ENCODE data around the gene AEN. TPM values are rescaled to one million over a fixed set of nuclear protein-coding genes. Genes with fewer than 3 reads are reported as not detected.

The AEN gene
- total RNA-seq, 1 donor from 2014 or later: 34.6 TPM

- TF ChIP-seq CTCF (IDR thresholded peaks at IDR 0.05): no peak
- Histone ChIP-seq H3K4me3 (no peak overlapping the region), H3K27ac (no peak overlapping the region), H3K9me3 (no peaks in the 10 kb centered on the region), H3K27me3 (peaks cover 31% of the 10 kb centered on the region), H3K36me3 (no peaks in the 10 kb centered on the region), H3K4me1 (no peaks in the 10 kb centered on the region)
- ATAC-seq (no peak), DNase-seq (no peak)
- intact Hi-C loops (cut with DNase I): no loop called here
Observed at GRCh38 chr15:88609344-88610090, 11.6 kb upstream of the AEN start.

- Histone ChIP-seq H3K9me3 (no peaks in the 10 kb centered on the region), H3K27ac (no peak overlapping the region), H3K4me3 (no peak overlapping the region), H3K27me3 (peaks cover 18% of the 10 kb centered on the region), H3K4me1 (no peaks in the 10 kb centered on the region), H3K36me3 (no peaks in the 10 kb centered on the region)
- no peak for DNase-seq
- TF ChIP-seq CTCF (IDR thresholded peaks at IDR 0.05): no peak
- intact Hi-C loops (cut with DNase I): no loop called here
- peak; percentile 57 for ATAC-seq
Observed at GRCh38 chr15:88610701-88611231, 10.4 kb upstream of the AEN start.

- Histone ChIP-seq H3K9me3 (no peaks in the 10 kb centered on the region), H3K4me3 (no peak overlapping the region), H3K36me3 (no peaks in the 10 kb centered on the region), H3K4me1 (no peaks in the 10 kb centered on the region), H3K27ac (no peak overlapping the region), H3K27me3 (peaks cover 3% of the 10 kb centered on the region)
- intact Hi-C loops (cut with DNase I): no loop called here
- DNase-seq (no peak), ATAC-seq (no peak)
- TF ChIP-seq CTCF (IDR thresholded peaks at IDR 0.05): no peak
Observed at GRCh38 chr15:88612186-88612796, 8.8 kb upstream of the AEN start.

- DNase-seq: no peak
- Histone ChIP-seq H3K27me3 (no peaks in the 10 kb centered on the region), H3K9me3 (no peaks in the 10 kb centered on the region), H3K4me1 (no peaks in the 10 kb centered on the region), H3K4me3 (no peak overlapping the region), H3K27ac (no peak overlapping the region), H3K36me3 (no peaks in the 10 kb centered on the region)
- intact Hi-C loops (cut with DNase I): no loop called here
- TF ChIP-seq CTCF (IDR thresholded peaks at IDR 0.05): no peak
- ATAC-seq: no peak
Observed at GRCh38 chr15:88613074-88613944, 7.8 kb upstream of the AEN start.

GRCh38 chr15:88615303-88616107, 5.6 kb upstream of the AEN start:
- no peak for TF ChIP-seq CTCF (IDR thresholded peaks at IDR 0.05)
- intact Hi-C loops (cut with DNase I): no loop called here
- Histone ChIP-seq H3K27me3 (no peaks in the 10 kb centered on the region), H3K27ac (no peak overlapping the region), H3K4me3 (no peak overlapping the region), H3K9me3 (no peaks in the 10 kb centered on the region), H3K36me3 (no peaks in the 10 kb centered on the region), H3K4me1 (no peaks in the 10 kb centered on the region)
- ATAC-seq (no peak), DNase-seq (no peak)
